AG04450 (cell line): ENCODE results near the gene BAG3. TPM values are rescaled to one million over a fixed set of nuclear protein-coding genes. Genes with fewer than 3 reads are reported as not detected.

Experiments used
- CTCF ChIA-PET: fragments of 300-600, 350-600 bp; formaldehyde crosslinking; extraction: SDS; loops from one replicate; lab custom pipeline; 2022; ENCODE audit warnings: antibody characterized with exemption, inconsistent platforms; lab: Charles Lee
- POLR2A ChIA-PET: fragments of 350-600 bp; formaldehyde crosslinking; extraction: SDS; loops from one replicate; lab custom pipeline; 2021; ENCODE audit warnings: antibody characterized with exemption, inconsistent platforms; lab: Yijun Ruan, JAX
- DNase-seq: peaks from one replicate; pipeline ENCODE4 v3.0.0-alpha.2; 2011; ENCODE audit warnings: low read depth, low spot score
- H3K27ac ChIP-seq: one replicate; pipeline ENCODE4 v1.5.1; 2012; ENCODE audit warnings: low read depth, low read length, control low read depth
- H3K27me3 ChIP-seq: one replicate; pipeline ENCODE4 v1.6.0; 2012; ENCODE audit warnings: low read length; ENCODE audit not compliant: control insufficient read depth, insufficient read depth
- H3K4me3 ChIP-seq: 2 replicates; pipeline ENCODE4 v1.5.1; 2011; ENCODE audit warnings: mild to moderate bottlenecking, low read depth, low read length, control low read depth
- H3K9me3 ChIP-seq: 2 replicates; pipeline ENCODE4 v1.5.1; 2012; ENCODE audit warnings: low read length; ENCODE audit not compliant: control insufficient read depth, insufficient read depth
- polyA plus RNA-seq: library from polyadenylated mRNA; depleted of rRNA; stranded (reverse); fragments of >200 nt; gene quantifications from 2 replicates; pipeline ENCODE4 v1.2.3, GENCODE V29; 2011
- TF ChIP-seq, protein P1 (sequence below): IDR thresholded peaks from 2 replicates; pipeline ENCODE4 v1.5.1; 2011; ENCODE audit warnings: low read depth, low read length, control low read depth, inconsistent platforms

Gene BAG3
- polyA plus RNA-seq, 1 experiment: 12.7 TPM

DNA sequence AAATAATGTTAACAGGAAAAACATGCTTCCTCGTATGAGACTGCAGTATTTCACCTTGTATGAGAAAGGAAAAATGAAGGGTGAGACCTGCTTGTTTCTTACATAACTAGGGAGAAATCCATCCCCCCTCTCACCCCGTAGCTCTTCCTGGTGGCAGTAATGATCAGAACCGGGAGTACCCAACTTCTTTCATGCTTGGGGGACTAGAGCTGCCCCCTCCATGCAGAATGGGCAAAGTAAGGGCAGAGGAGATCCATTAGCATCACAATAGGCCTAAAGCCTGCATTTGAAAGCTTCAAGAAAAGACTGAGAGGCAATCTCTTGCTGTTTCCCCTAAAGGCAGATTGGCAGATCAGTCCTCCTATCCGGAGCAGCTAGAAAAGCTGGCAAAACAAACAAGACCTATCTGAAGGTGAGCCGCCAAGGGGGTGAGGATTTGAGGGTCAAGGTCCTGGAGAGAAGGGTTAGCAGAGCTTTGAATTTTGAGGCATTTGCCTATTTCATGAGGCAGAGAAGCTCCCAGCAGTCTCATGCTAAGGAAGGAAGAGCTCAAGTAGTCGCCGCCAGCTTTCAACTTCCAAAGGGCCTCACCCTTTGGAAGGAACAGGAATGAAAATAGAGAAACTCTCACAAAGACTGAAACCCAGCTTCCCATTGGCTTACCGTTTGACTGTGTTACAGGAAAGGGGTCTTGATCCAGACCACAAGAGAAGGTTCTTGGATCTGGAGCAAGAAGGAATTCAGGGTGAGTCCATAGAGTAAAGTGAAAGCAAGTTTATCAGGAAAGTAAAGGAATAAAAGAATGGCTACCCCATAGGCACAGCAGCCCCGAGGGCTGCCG lies 36.2 kb downstream of the BAG3 start:
- H3K27me3 ChIP-seq: peaks cover 4% of the 10 kb centered on the region
- POLR2A ChIA-PET: interaction anchor here (1.6 kb wide), 1 partner anchor 38 kb away, joined by 5 read pairs; the partner anchor contains the start of gene INPP5F
- CTCF ChIA-PET: interaction anchor here (0.6 to 3.5 kb wide), 22 partner anchors 8 to 226 kb away, joined by 3 to 68 read pairs (median 5); partner anchors contain the start of genes INPP5F and MCMBP
- peak overlapping the region; percentile 54; the same call in 1 of the 2 replicates for H3K4me3 ChIP-seq
- no peak for DNase-seq
- TF ChIP-seq, protein P1, sequence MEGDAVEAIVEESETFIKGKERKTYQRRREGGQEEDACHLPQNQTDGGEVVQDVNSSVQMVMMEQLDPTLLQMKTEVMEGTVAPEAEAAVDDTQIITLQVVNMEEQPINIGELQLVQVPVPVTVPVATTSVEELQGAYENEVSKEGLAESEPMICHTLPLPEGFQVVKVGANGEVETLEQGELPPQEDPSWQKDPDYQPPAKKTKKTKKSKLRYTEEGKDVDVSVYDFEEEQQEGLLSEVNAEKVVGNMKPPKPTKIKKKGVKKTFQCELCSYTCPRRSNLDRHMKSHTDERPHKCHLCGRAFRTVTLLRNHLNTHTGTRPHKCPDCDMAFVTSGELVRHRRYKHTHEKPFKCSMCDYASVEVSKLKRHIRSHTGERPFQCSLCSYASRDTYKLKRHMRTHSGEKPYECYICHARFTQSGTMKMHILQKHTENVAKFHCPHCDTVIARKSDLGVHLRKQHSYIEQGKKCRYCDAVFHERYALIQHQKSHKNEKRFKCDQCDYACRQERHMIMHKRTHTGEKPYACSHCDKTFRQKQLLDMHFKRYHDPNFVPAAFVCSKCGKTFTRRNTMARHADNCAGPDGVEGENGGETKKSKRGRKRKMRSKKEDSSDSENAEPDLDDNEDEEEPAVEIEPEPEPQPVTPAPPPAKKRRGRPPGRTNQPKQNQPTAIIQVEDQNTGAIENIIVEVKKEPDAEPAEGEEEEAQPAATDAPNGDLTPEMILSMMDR: no peak
- no peaks in the 10 kb centered on the region for H3K9me3 ChIP-seq
- peak overlapping the region; percentile 81 for H3K27ac ChIP-seq

DNA sequence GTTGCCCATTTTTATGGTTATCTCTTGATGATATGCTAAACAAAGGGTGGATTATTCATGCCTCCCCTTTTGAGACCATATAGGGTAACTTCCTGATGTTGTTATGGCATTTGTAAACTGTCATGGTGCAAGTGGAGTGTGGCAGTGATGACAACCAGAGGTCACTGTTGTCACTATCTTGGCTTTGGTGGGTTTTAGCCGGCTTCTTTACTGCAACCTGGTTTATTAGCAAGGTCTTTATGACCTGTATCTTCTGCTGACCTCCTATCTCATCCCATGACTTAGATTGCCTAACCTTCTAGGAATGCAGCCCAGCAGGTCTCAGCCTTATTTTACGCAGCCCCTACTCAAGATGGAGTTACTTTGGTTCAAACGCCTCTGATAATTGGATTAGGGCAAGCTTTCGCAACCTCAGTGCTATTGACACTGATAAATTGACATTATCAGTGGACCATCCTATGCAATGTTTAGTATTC lies 36.9 kb downstream of the BAG3 start:
- ChIA-PET POLR2A (interaction anchor here (0.6 kb wide), 1 partner anchor 527 kb away, joined by 3 read pairs; no protein-coding TSS in a partner anchor), CTCF (interaction anchor here (1.4 to 3.5 kb wide), 3 partner anchors 10 to 175 kb away, joined by 4 to 68 read pairs (median 4); no protein-coding TSS in a partner anchor)
- Histone ChIP-seq H3K9me3 (no peaks in the 10 kb centered on the region), H3K4me3 (no peak overlapping the region), H3K27ac (no peak overlapping the region), H3K27me3 (peaks cover 4% of the 10 kb centered on the region)
- TF ChIP-seq, protein P1: no peak
- no peak for DNase-seq

DNA sequence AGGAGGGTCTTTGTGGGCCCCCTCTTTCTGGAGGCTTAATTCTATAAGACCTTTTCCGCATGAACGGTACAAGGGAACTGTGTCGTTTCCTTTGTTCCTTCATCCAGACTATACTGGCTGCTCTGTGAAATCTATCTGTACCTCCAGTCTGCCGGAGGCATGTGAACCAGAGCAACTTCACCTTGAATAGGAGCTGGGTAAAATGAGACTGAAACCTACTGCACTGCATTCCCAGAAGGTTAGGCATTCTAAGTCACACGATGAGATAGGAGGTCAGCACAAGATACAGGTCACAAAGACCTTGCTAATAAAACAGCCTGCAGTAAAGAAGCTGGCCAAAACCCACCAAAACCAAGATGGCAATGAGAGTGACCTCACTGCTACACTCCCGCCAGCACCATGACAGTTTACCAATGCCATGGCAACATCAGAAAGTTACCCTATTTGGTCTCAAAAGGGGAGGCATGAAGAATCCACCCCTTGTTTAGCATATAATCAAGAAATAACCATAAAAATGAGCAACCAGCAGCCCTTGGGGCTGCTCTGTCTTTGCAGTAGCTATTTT lies 37.9 kb downstream of the BAG3 start:
- Histone ChIP-seq H3K4me3 (no peak overlapping the region), H3K9me3 (no peaks in the 10 kb centered on the region), H3K27ac (no peak overlapping the region), H3K27me3 (peaks cover 4% of the 10 kb centered on the region)
- POLR2A ChIA-PET: no interaction called here
- CTCF ChIA-PET: interaction anchor here (0.6 to 0.7 kb wide), 2 partner anchors 15 to 170 kb away, joined by 3 to 5 read pairs; no protein-coding TSS in a partner anchor
- DNase-seq: no peak
- TF ChIP-seq, protein P1: no peak

DNA sequence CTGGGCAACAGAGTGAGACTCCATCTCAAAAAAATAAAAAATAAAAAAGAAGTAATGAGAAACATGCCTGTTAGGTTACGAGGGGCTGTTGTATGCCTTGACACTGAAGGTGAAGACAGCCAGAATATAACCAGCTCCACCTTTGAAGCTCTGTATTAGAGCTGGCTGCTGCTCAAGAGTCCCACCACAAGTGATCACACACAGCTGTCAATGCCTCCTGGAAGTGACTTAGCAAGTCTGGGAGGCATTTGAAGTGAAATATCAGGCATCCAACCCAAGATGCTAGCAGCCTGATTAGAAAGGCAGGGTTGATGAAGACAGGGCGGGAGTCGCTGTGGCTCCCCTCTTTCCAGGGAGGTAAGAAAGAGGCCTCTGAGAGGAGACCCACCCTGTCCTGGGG lies 40.5 kb downstream of the BAG3 start:
- no peaks in the 10 kb centered on the region; the same call in 1 of the 2 replicates for H3K9me3 ChIP-seq
- DNase-seq: no peak
- ChIA-PET CTCF (interaction anchor here (1.0 kb wide), 1 partner anchor 168 kb away, joined by 3 read pairs; no protein-coding TSS in a partner anchor), POLR2A (interaction anchor here (0.7 kb wide), 1 partner anchor 10 kb away, joined by 7 read pairs; no protein-coding TSS in a partner anchor)
- peaks cover 4% of the 10 kb centered on the region for H3K27me3 ChIP-seq
- H3K4me3 ChIP-seq: no peak overlapping the region
- TF ChIP-seq, protein P1: no peak
- no peak overlapping the region for H3K27ac ChIP-seq
